Activated CD4-positive, CD25-positive, alpha-beta regulatory T cell treated with anti-CD3 and anti-CD28 coated beads, Interleukin-2, amount 50 U/mL, for 16 hours (primary cell): ENCODE measurements around the gene CLDN5.

Experiments used
- DNase-seq: peaks from one replicate; pipeline ENCODE4 v3.0.0-alpha.2; 2020; ENCODE audit warnings: low read depth, low spot score

CLDN5 gene

GRCh38 chr22:19524170-19525115 is at the start of gene CLDN5:
CLDN5 (minus strand) TSS chr22:19524410; CDS start chr22:19524255, 155 bp downstream.
- no peak for DNase-seq

- no peak for DNase-seq
Observed at GRCh38 chr22:19571995-19572394, 47.8 kb upstream of the CLDN5 start.

GRCh38 chr22:19571207-19571795 is 47.1 kb upstream of the CLDN5 start:
- no peak for DNase-seq

GRCh38 chr22:19569976-19570375 is 45.8 kb upstream of the CLDN5 start:
- no peak for DNase-seq

GRCh38 chr22:19569276-19569640 is 45.0 kb upstream of the CLDN5 start:
- DNase-seq, result no peak

- DNase-seq, result no peak
Observed at GRCh38 chr22:19568337-19569275, 44.4 kb upstream of the CLDN5 start.

- DNase-seq, result no peak
Observed at GRCh38 chr22:19567157-19568009, 43.2 kb upstream of the CLDN5 start.

- no peak for DNase-seq
Observed at GRCh38 chr22:19566279-19567156, 42.3 kb upstream of the CLDN5 start.

- no peak for DNase-seq
Observed at GRCh38 chr22:19565382-19566278, 41.4 kb upstream of the CLDN5 start.

GRCh38 chr22:19559956-19560355 is 35.7 kb upstream of the CLDN5 start:
- no peak for DNase-seq

GRCh38 chr22:19559324-19559811 is 35.2 kb upstream of the CLDN5 start:
- DNase-seq, result no peak

- DNase-seq, result no peak
Observed at GRCh38 chr22:19556963-19557545, 32.8 kb upstream of the CLDN5 start.

- no peak for DNase-seq
Observed at GRCh38 chr22:19555651-19556050, 31.4 kb upstream of the CLDN5 start.

- no peak for DNase-seq
Observed at GRCh38 chr22:19554834-19555404, 30.7 kb upstream of the CLDN5 start.

- no peak for DNase-seq
Observed at GRCh38 chr22:19553201-19553600, 29.0 kb upstream of the CLDN5 start.

- no peak for DNase-seq
Observed at GRCh38 chr22:19550382-19550781, 26.2 kb upstream of the CLDN5 start.

- no peak for DNase-seq
Observed at GRCh38 chr22:19549428-19549827, 25.2 kb upstream of the CLDN5 start.

- no peak for DNase-seq
Observed at GRCh38 chr22:19548964-19549363, 24.8 kb upstream of the CLDN5 start.
